GM21423 (cell line): ENCODE measurements around the gene OR2A14.
"Not testable (repeated sequence)": the region's sequence is repeated elsewhere in the genome, so short reads cannot be mapped to it uniquely, and the experiment has no call there.

Experiments
- ATAC-seq: cut with Tn5 transposase; IDR thresholded peaks from one replicate; pipeline ENCODE4 v1.9.1; 2021; ENCODE audit warnings: mild to moderate bottlenecking, moderate library complexity; ENCODE audit not compliant: unreplicated experiment

The OR2A14 gene

GRCh38 chr7:144122876-144123275 lies at the start of gene OR2A14:
Gene OR2A14, plus strand, starts transcription at chr7:144123176. Its CDS starts 5,937 bp downstream, at chr7:144129113.
- ATAC-seq, result no peak

GRCh38 chr7:144074374-144074773 lies 48.6 kb upstream of the OR2A14 start:
- no peak for ATAC-seq

GRCh38 chr7:144085978-144086377 lies 37.0 kb upstream of the OR2A14 start, which contains the start of gene OR2A12:
Gene OR2A12, plus strand, starts transcription at chr7:144086278. Its CDS starts 8,830 bp downstream, at chr7:144095108.
- no peak for ATAC-seq

GRCh38 chr7:144086730-144087129 lies 36.2 kb upstream of the OR2A14 start:
- no peak for ATAC-seq

- no peak for ATAC-seq
These were observed 35.7 kb upstream of the OR2A14 start for GRCh38 chr7:144087230-144087629.

- ATAC-seq, result no peak
These were observed 32.3 kb upstream of the OR2A14 start for GRCh38 chr7:144090667-144091066.

GRCh38 chr7:144098776-144099175 lies 24.2 kb upstream of the OR2A14 start:
- no peak for ATAC-seq

- no peak for ATAC-seq
These were observed 22.4 kb upstream of the OR2A14 start for GRCh38 chr7:144100607-144101006.

- no peak for ATAC-seq
These were observed 20.9 kb upstream of the OR2A14 start for GRCh38 chr7:144102041-144102440.

GRCh38 chr7:144105211-144105610 lies 17.8 kb upstream of the OR2A14 start:
- ATAC-seq, result no peak

GRCh38 chr7:144109283-144109682 lies 13.7 kb upstream of the OR2A14 start, which contains the start of gene OR2A2:
Gene OR2A2, plus strand, starts transcription at chr7:144109583. Its CDS starts 0 bp downstream, at chr7:144109583.
- ATAC-seq, result no peak

GRCh38 chr7:144110272-144110671 lies 12.7 kb upstream of the OR2A14 start:
- no peak for ATAC-seq

GRCh38 chr7:144113651-144114050 lies 9.3 kb upstream of the OR2A14 start:
- no peak for ATAC-seq

- no peak for ATAC-seq
These were observed 4.6 kb upstream of the OR2A14 start for GRCh38 chr7:144118341-144118740.

GRCh38 chr7:144127714-144128334 lies 4.8 kb downstream of the OR2A14 start:
- peak; percentile 99 for ATAC-seq

- ATAC-seq, result not testable (repeated sequence)
These were observed 6.6 kb downstream of the OR2A14 start for GRCh38 chr7:144129601-144130000.

- ATAC-seq, result no peak
These were observed 7.8 kb downstream of the OR2A14 start for GRCh38 chr7:144130730-144131129.

- ATAC-seq, result no peak
These were observed 9.3 kb downstream of the OR2A14 start for GRCh38 chr7:144132262-144132661.

- no peak for ATAC-seq
These were observed 10.3 kb downstream of the OR2A14 start for GRCh38 chr7:144133307-144133706.

- no peak for ATAC-seq
These were observed 11.1 kb downstream of the OR2A14 start for GRCh38 chr7:144134116-144134515.

GRCh38 chr7:144137501-144137900 lies 14.5 kb downstream of the OR2A14 start:
- no peak for ATAC-seq

- no peak for ATAC-seq
These were observed 19.2 kb downstream of the OR2A14 start for GRCh38 chr7:144142187-144142586.

GRCh38 chr7:144144426-144144825 lies 21.4 kb downstream of the OR2A14 start:
- no peak for ATAC-seq
